ENCODE results near the gene ZDHHC15.
"Not testable (repeated sequence)": the region's sequence is repeated elsewhere in the genome, so short reads cannot be mapped to it uniquely, and the experiment has no call there.

The ZDHHC15 gene

GRCh38 chrX:75348601-75349000 lies 174.2 kb downstream of the ZDHHC15 start:
- not testable (repeated sequence) for DNase-seq; H3K4me3 Mint-ChIP-seq; H3K27ac Mint-ChIP-seq; H3K4me1 Mint-ChIP-seq (ENCODE audit: low read depth)
- Mint-ChIP-seq H3K9me3 (peaks cover 11% of the 10 kb centered on the region), H3K27me3 (peaks cover 33% of the 10 kb centered on the region), H3K36me3 (ENCODE audit: low read depth) (peaks cover 23% of the 10 kb centered on the region)

- Mint-ChIP-seq H3K4me1 (ENCODE audit: low read depth) (no peaks in the 10 kb centered on the region), H3K9me3 (no peaks in the 10 kb centered on the region), H3K27me3 (no peaks in the 10 kb centered on the region), H3K4me3 (no peak overlapping the region), H3K36me3 (ENCODE audit: low read depth) (peaks cover 22% of the 10 kb centered on the region), H3K27ac (no peak overlapping the region)
- no peak for DNase-seq
These were observed 185.3 kb downstream of the ZDHHC15 start for GRCh38 chrX:75337525-75337924.

- Mint-ChIP-seq H3K4me3 (no peak overlapping the region), H3K27me3 (peaks cover 6% of the 10 kb centered on the region), H3K4me1 (ENCODE audit: low read depth) (no peaks in the 10 kb centered on the region), H3K36me3 (ENCODE audit: low read depth) (peaks cover 45% of the 10 kb centered on the region), H3K9me3 (peaks cover 11% of the 10 kb centered on the region), H3K27ac (no peak overlapping the region)
- DNase-seq, result peak; percentile 22
These were observed 187.7 kb downstream of the ZDHHC15 start for GRCh38 chrX:75335127-75335458.

- H3K4me3 Mint-ChIP-seq; H3K27me3 Mint-ChIP-seq; DNase-seq; H3K27ac Mint-ChIP-seq; H3K4me1 Mint-ChIP-seq (ENCODE audit: low read depth): not testable (repeated sequence)
- Mint-ChIP-seq H3K36me3 (ENCODE audit: low read depth) (peaks cover 50% of the 10 kb centered on the region), H3K9me3 (peaks cover 11% of the 10 kb centered on the region)
These were observed 188.3 kb downstream of the ZDHHC15 start for GRCh38 chrX:75334407-75335126.

- DNase-seq, result no peak
- Mint-ChIP-seq H3K9me3 (peaks cover 24% of the 10 kb centered on the region), H3K27me3 (peaks cover 16% of the 10 kb centered on the region), H3K36me3 (ENCODE audit: low read depth) (peaks cover 88% of the 10 kb centered on the region), H3K27ac (no peak overlapping the region), H3K4me1 (ENCODE audit: low read depth) (no peaks in the 10 kb centered on the region), H3K4me3 (no peak overlapping the region)
These were observed 195.2 kb downstream of the ZDHHC15 start for GRCh38 chrX:75327607-75328006.
